Measurements from ENCODE around the gene AMER1.
"Not testable (repeated sequence)": the region's sequence is repeated elsewhere in the genome, so short reads cannot be mapped to it uniquely, and the experiment has no call there.

The AMER1 gene

GRCh38 chrX:64205441-64205734, at the start of gene AMER1:
Gene AMER1 (minus strand): TSS chrX:64205708. CDS start chrX:64193286, 12,422 bp downstream.
- no peaks in the 10 kb centered on the region for H3K9me3 ChIP-seq (ENCODE audit: low read length)

GRCh38 chrX:64230123-64230970, 24.8 kb upstream of the AMER1 start, which contains the start of gene ASB12:
Gene ASB12 (minus strand): TSS chrX:64230607. CDS start chrX:64225650, 4,957 bp downstream.
- H3K4me3 ChIP-seq (ENCODE audit: low read depth in 1 of 2, low read length in 2 of 2): no peak within 1 kb of the TSS
- no peaks in the 10 kb centered on the region for H3K27me3 ChIP-seq (ENCODE audit: control insufficient read depth in 1 of 2, insufficient read depth in 2 of 2, low read length in 2 of 2)
- H3K4me1 ChIP-seq (ENCODE audit: insufficient read depth, low read length): no peaks in the 10 kb centered on the region
- no peak within 1 kb of the TSS for H3K27ac ChIP-seq (ENCODE audit: low read depth, low read length)
- no peaks in the 10 kb centered on the region for H3K36me3 ChIP-seq (ENCODE audit: insufficient read depth, low read length)
- no peak within 1 kb of the TSS for H3K9ac ChIP-seq (ENCODE audit: low read length)
- H3K9me3 ChIP-seq (ENCODE audit: low read length): no peaks in the 10 kb centered on the region

More at GRCh38 chrX:64205441-64205734, at the start of gene AMER1:
- Histone ChIP-seq H3K9ac (ENCODE audit: low read length) (peak within 1 kb of the TSS; percentile 67), H3K4me3 (ENCODE audit: low read depth in 1 of 2, low read length in 2 of 2) (peak within 1 kb of the TSS; percentile 50 to 67), H3K27ac (ENCODE audit: low read depth, low read length) (peak within 1 kb of the TSS; percentile 77), H3K27me3 (ENCODE audit: control insufficient read depth in 1 of 2, insufficient read depth in 2 of 2, low read length in 2 of 2) (no peaks in the 10 kb centered on the region), H3K36me3 (ENCODE audit: insufficient read depth, low read length) (no peaks in the 10 kb centered on the region), H3K4me1 (ENCODE audit: insufficient read depth, low read length) (peaks cover 32% of the 10 kb centered on the region)

DNA sequence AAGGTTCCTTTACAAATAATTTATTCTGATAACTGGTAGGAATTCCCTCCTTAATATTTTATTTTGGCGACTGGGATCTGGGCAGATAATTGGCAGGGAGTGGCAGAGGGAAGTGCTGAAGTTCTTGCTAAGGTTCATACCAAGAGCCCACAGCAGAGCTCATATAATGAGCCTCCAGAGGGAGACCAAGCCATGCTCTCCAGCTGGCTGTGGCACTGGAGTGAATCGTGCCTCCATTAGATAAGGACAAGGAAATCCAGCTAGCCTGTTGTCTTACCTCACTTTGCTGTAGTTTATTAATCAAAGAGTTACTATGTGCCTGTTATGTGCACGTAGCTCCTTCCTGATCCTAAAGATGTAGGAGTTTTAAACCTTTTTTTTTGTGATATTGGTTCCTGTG, 23.6 kb upstream of the AMER1 start:
- Histone ChIP-seq H3K4me3 (ENCODE audit: low read depth in 1 of 2, low read length in 2 of 2) (no peak overlapping the region), H3K27me3 (ENCODE audit: control insufficient read depth in 1 of 2, insufficient read depth in 2 of 2, low read length in 2 of 2) (no peaks in the 10 kb centered on the region), H3K9me3 (ENCODE audit: low read length) (no peaks in the 10 kb centered on the region), H3K9ac (ENCODE audit: low read length) (no peak overlapping the region), H3K4me1 (ENCODE audit: insufficient read depth, low read length) (no peaks in the 10 kb centered on the region), H3K27ac (ENCODE audit: low read depth, low read length) (no peak overlapping the region), H3K36me3 (ENCODE audit: insufficient read depth, low read length) (no peaks in the 10 kb centered on the region)

GRCh38 chrX:64218023-64218422, 12.5 kb upstream of the AMER1 start:
- no peak overlapping the region for H3K4me3 ChIP-seq (ENCODE audit: low read depth in 1 of 2, low read length in 2 of 2)
- no peaks in the 10 kb centered on the region for H3K9me3 ChIP-seq (ENCODE audit: low read length)
- no peaks in the 10 kb centered on the region for H3K27me3 ChIP-seq (ENCODE audit: control insufficient read depth in 1 of 2, insufficient read depth in 2 of 2, low read length in 2 of 2)
- H3K9ac ChIP-seq (ENCODE audit: low read length): no peak overlapping the region
- H3K27ac ChIP-seq (ENCODE audit: low read depth, low read length): no peak overlapping the region
- H3K4me1 ChIP-seq (ENCODE audit: insufficient read depth, low read length): no peaks in the 10 kb centered on the region
- H3K36me3 ChIP-seq (ENCODE audit: insufficient read depth, low read length): no peaks in the 10 kb centered on the region

GRCh38 chrX:64213989-64214388, 8.5 kb upstream of the AMER1 start:
- H3K4me1 ChIP-seq (ENCODE audit: insufficient read depth, low read length); H3K4me3 ChIP-seq (ENCODE audit: low read depth in 1 of 2, low read length in 2 of 2); H3K9ac ChIP-seq (ENCODE audit: low read length); H3K9me3 ChIP-seq (ENCODE audit: low read length); H3K27me3 ChIP-seq (ENCODE audit: control insufficient read depth in 1 of 2, insufficient read depth in 2 of 2, low read length in 2 of 2); H3K27ac ChIP-seq (ENCODE audit: low read depth, low read length); H3K36me3 ChIP-seq (ENCODE audit: insufficient read depth, low read length): not testable (repeated sequence)

DNA sequence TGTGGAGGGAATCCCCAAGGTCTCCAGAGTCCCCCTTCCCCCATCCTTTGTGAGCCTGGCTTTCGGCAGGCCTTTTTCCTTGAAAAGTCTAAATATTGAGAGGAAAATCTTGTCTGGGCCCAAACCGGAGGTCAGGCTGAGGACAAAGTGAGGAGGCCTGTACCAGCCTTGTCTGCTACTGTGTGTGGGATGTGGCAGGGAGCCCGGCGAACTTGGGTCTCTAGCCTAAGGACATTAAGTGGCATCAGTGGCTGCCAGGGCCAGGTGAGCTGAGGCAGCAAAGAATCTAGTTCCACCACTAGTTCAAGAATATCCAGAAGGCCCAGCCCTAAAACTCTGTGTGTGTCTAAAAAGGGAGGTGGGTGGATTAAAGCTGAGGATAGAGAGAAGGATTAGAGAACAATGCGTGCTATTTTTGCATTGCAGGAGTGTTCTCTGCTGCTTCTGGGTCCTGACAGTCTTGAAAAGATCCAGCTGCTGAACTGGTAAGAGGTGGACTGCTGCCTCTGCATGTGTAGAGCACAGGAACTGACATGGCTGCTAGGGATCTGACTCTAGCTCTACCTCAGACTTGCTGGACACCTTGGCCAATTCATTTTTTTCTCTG, 1.2 kb upstream of the AMER1 start:
- Histone ChIP-seq H3K36me3 (ENCODE audit: insufficient read depth, low read length) (no peaks in the 10 kb centered on the region), H3K27me3 (ENCODE audit: control insufficient read depth in 1 of 2, insufficient read depth in 2 of 2, low read length in 2 of 2) (no peaks in the 10 kb centered on the region), H3K9me3 (ENCODE audit: low read length) (no peaks in the 10 kb centered on the region), H3K4me1 (ENCODE audit: insufficient read depth, low read length) (peaks cover 32% of the 10 kb centered on the region), H3K27ac (ENCODE audit: low read depth, low read length) (peak overlapping the region; percentile 68), H3K9ac (ENCODE audit: low read length) (peak overlapping the region; percentile 67), H3K4me3 (ENCODE audit: low read depth in 1 of 2, low read length in 2 of 2) (peak overlapping the region; percentile 46 to 67)

DNA sequence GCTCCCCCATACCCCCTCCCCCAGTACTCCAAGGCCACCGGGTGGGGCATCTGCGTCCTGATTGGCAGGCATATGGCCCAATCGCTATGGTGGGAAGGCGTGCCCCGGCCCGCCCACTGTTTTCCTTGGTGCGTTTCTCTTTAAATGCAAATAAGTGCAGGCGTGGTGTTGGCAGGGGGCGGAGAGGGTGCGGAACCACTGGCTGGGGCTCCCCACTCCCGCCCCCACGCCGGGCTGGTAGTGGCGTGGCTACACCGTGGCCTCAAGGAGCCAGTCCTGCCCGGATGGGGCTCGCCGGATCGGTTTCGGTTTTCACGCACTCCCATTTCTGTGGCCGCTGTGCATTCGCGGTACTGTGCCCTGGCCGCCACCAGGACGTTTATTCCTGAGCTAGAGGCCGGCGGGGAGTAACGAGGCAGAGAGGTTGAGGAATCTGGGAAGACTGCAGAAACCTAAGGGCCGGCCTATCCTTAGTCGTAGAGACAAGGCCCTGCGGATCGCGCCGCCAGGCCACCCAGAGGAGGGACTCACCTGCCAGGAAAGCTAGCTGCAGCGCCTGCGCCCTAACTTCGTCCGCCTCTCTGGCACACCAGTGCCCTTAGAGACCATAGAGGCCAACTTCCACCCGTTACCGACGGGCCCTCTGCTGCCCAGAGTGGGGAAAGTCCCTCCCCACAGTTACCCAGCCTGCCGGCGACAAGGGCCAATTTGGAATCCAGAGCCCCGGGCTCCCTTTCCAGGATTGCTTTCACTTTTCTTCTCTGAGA, 410 bp upstream of the AMER1 start:
- peak overlapping the region; percentile 67 for H3K9ac ChIP-seq (ENCODE audit: low read length)
- peak overlapping the region; percentile 50 to 67 for H3K4me3 ChIP-seq (ENCODE audit: low read depth in 1 of 2, low read length in 2 of 2)
- no peaks in the 10 kb centered on the region for H3K36me3 ChIP-seq (ENCODE audit: insufficient read depth, low read length)
- H3K27ac ChIP-seq (ENCODE audit: low read depth, low read length): peak overlapping the region; percentile 68
- H3K4me1 ChIP-seq (ENCODE audit: insufficient read depth, low read length): peaks cover 32% of the 10 kb centered on the region
- H3K27me3 ChIP-seq (ENCODE audit: control insufficient read depth in 1 of 2, insufficient read depth in 2 of 2, low read length in 2 of 2): no peaks in the 10 kb centered on the region
- H3K9me3 ChIP-seq (ENCODE audit: low read length): no peaks in the 10 kb centered on the region

DNA sequence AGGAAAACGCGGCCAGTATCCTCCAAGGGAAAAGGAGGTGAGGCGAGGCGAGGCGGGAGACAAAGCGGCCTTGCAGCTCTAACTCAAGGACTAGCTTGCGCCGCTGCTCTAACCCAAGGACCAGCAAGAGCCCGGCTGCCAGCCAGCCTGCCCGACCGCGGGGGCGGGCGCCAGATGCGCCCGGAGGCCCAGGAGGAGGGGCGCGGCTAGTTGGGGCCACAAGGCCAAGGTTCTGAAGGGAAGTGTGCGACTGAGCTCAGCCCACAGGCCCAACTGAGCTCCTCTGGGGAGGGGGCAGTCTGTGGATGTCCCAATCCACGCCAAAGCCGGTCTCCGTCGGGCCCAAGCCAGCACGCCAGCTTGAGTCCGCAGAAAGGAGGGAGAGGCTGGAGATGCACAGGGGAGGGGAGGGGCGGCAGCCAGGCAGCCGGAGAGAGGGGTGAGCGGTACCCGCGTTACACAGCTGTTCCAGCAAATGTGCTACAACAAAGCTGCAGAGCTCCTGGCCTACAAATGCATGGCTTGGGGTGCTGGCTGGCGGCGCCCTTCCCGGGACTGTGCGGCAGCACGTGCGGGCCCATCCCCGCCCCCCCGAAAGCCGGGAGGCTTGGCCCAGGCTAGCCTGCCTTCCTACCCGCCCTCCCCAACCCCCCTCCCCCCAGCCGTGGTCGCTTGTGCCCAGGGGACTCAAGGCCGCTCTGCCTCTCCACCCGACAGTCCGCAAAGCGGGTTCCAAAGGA, 637 bp downstream of the AMER1 start:
- H3K4me3 ChIP-seq (ENCODE audit: low read depth in 1 of 2, low read length in 2 of 2): peak overlapping the region; percentile 50 to 67
- peaks cover 32% of the 10 kb centered on the region for H3K4me1 ChIP-seq (ENCODE audit: insufficient read depth, low read length)
- peak overlapping the region; percentile 60 for H3K9ac ChIP-seq (ENCODE audit: low read length)
- H3K36me3 ChIP-seq (ENCODE audit: insufficient read depth, low read length): no peaks in the 10 kb centered on the region
- H3K9me3 ChIP-seq (ENCODE audit: low read length): no peaks in the 10 kb centered on the region
- peak overlapping the region; percentile 77 for H3K27ac ChIP-seq (ENCODE audit: low read depth, low read length)
- H3K27me3 ChIP-seq (ENCODE audit: control insufficient read depth in 1 of 2, insufficient read depth in 2 of 2, low read length in 2 of 2): no peaks in the 10 kb centered on the region

DNA sequence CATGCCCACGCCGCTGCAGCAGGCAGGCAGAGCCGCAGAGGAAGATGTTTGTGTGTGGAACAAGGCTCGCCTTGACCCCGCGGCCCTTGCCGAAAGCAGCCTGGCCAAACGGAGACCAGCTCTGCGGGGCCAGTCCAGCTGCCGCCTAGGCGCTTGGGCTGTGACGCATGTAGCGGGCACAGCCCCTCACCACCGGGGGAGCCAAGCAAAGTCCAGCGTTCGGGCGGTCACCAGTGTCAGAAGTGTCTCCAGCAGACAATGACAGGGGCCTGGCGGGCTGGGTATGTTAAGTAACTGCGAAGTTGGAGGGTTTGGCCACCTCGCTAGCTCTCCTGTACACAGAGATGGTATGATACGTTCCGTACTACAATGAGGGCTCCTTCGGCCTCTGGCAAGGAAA, 1.3 kb downstream of the AMER1 start:
- no peaks in the 10 kb centered on the region for H3K9me3 ChIP-seq (ENCODE audit: low read length)
- H3K4me3 ChIP-seq (ENCODE audit: low read depth in 1 of 2, low read length in 2 of 2): peak overlapping the region; percentile 14 to 66
- no peaks in the 10 kb centered on the region for H3K36me3 ChIP-seq (ENCODE audit: insufficient read depth, low read length)
- H3K27me3 ChIP-seq (ENCODE audit: control insufficient read depth in 1 of 2, insufficient read depth in 2 of 2, low read length in 2 of 2): no peaks in the 10 kb centered on the region
- H3K9ac ChIP-seq (ENCODE audit: low read length): peak overlapping the region; percentile 60
- H3K27ac ChIP-seq (ENCODE audit: low read depth, low read length): peak overlapping the region; percentile 77
- H3K4me1 ChIP-seq (ENCODE audit: insufficient read depth, low read length): peaks cover 32% of the 10 kb centered on the region

DNA sequence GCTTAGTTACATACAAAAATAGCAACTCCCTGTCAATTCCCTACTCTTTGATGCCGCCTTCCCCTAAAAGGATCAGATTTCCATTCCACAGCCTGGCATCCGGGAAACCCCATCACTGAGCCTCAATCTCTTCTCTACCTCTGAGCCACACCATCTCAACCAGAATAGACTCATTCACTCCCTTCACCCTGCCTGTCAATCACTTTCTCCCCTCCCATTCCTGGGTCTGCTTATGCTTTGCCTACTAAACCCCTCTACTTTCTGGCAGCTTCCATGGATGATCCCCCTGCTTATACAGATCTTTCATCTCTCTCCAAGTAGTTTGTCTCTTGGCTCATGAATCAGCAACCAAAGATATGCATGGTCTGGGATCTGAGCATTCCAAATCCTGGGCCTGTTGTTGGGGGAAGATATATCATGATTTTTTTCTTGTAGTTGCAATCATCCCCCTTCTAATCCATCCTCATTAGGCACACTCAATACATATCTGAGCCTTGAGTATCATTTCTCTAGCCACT, 2.6 kb downstream of the AMER1 start:
- H3K9me3 ChIP-seq (ENCODE audit: low read length): no peaks in the 10 kb centered on the region
- H3K9ac ChIP-seq (ENCODE audit: low read length): no peak overlapping the region
- no peak overlapping the region for H3K4me3 ChIP-seq (ENCODE audit: low read depth in 1 of 2, low read length in 2 of 2)
- H3K4me1 ChIP-seq (ENCODE audit: insufficient read depth, low read length): peaks cover 32% of the 10 kb centered on the region
- no peak overlapping the region for H3K27ac ChIP-seq (ENCODE audit: low read depth, low read length)
- H3K27me3 ChIP-seq (ENCODE audit: control insufficient read depth in 1 of 2, insufficient read depth in 2 of 2, low read length in 2 of 2): no peaks in the 10 kb centered on the region
- no peaks in the 10 kb centered on the region for H3K36me3 ChIP-seq (ENCODE audit: insufficient read depth, low read length)

DNA sequence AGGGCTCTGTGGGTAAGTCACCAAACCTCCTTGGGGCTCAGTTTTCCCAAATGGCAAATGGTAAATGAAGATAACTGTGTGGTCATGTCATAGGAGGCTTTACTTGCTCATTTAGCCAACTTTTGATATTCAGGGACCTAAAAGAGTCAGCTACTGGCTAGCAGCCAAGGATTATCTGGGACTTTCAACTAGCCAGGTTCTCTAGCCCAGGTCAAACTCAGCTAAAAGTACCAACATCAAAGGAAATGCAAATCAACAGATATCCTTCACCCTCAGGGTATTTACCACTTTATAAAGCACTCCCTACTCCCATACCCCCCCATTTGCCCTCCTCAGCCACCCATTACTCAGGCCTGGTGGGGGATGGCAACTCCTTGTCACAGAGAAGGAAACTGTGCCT, 7.5 kb downstream of the AMER1 start:
- Histone ChIP-seq H3K4me3 (ENCODE audit: low read depth in 1 of 2, low read length in 2 of 2) (no peak overlapping the region), H3K27me3 (ENCODE audit: control insufficient read depth in 1 of 2, insufficient read depth in 2 of 2, low read length in 2 of 2) (no peaks in the 10 kb centered on the region), H3K4me1 (ENCODE audit: insufficient read depth, low read length) (peaks cover 11% of the 10 kb centered on the region), H3K9me3 (ENCODE audit: low read length) (no peaks in the 10 kb centered on the region), H3K9ac (ENCODE audit: low read length) (no peak overlapping the region), H3K36me3 (ENCODE audit: insufficient read depth, low read length) (no peaks in the 10 kb centered on the region), H3K27ac (ENCODE audit: low read depth, low read length) (no peak overlapping the region)

Measured in muscle layer of colon (tissue), 2 donors.